HCT116 (cell line): Measurements from ENCODE around the gene ZNF800. TPM values are rescaled to one million over a fixed set of nuclear protein-coding genes. Genes with fewer than 3 reads are reported as not detected.

Source experiments
- ATAC-seq: fragments of 200-7000 bp; cut with Tn5 transposase; 2 replicates; pipeline ENCODE4 v1.9.1; 2020; ENCODE audit warnings: mild to moderate bottlenecking, moderate library complexity
- BruUV-seq: library from RNA; stranded (reverse); fragments of 400-500 nt; replicated peaks from 2 replicates; lab custom pipeline; 2021; lab: Mats Ljungman, UMichigan
- CTCF ChIA-PET: fragments of 300-600 bp; sonication (Branson Sonifier 250); formaldehyde crosslinking; loops from one replicate; lab custom pipeline; 2021; ENCODE audit warnings: antibody characterized with exemption; lab: Charles Lee
- POLR2A ChIA-PET: fragments of 300-600, 350-600 bp; sonication (Branson Sonifier 250); formaldehyde crosslinking; loops from one replicate; lab custom pipeline; 2021; ENCODE audit warnings: antibody characterized with exemption; lab: Charles Lee
- RAD21 ChIA-PET, 2 experiments: fragments of 300-600 bp; sonication (Branson Sonifier 250); formaldehyde crosslinking; loops; one replicate each; lab custom pipeline; 2023; ENCODE audit warnings: low total read pairs in 2 of 2; ENCODE audit not compliant: uncharacterized antibody in 2 of 2, unreplicated experiment in 2 of 2, low non-redundant PET in 1 of 2; lab: Charles Lee
- DNase-seq: peaks from one replicate; pipeline ENCODE4 v3.0.0-alpha.2; 2010; ENCODE audit warnings: low read depth, low spot score
- H2AFZ ChIP-seq: fragments of 200-600 bp; shearing (Covaris generic), sonication (generic); 2 replicates; pipeline ENCODE4 v1.6.1; 2017; ENCODE audit warnings: low read depth, mixed run types, mixed read lengths, antibody characterized with exemption, low read length; ENCODE audit not compliant: poor library complexity, severe bottlenecking
- H3K27ac ChIP-seq: 2 replicates; pipeline ENCODE4 v1.5.1; 2012; ENCODE audit warnings: low read depth, low read length
- H3K27me3 ChIP-seq: fragments of 200-600 bp; sonication (generic); 2 replicates; pipeline ENCODE4 v1.6.1; 2016; ENCODE audit warnings: mixed run types, low read length, mixed read lengths; ENCODE audit not compliant: insufficient read depth
- H3K36me3 ChIP-seq, 2 experiments: fragments of 200-500 bp in 1 of 2; fragments of 200-600 bp in 1 of 2; sonication (Bioruptor generic) in 1 of 2; sonication (generic) in 1 of 2; 2 replicates each; pipeline versions ENCODE4 v1.5.1 to v1.6.1; 2014 to 2016; ENCODE audit warnings: low read length in 2 of 2, inconsistent platforms in 1 of 2, mixed read lengths in 1 of 2, mixed run types in 1 of 2; ENCODE audit not compliant: insufficient read depth in 2 of 2, control insufficient read depth in 1 of 2
- H3K4me1 ChIP-seq, 2 experiments: fragments of 200-600 bp in 1 of 2; sonication (generic) in 1 of 2; 2 replicates each; pipeline versions ENCODE4 v1.5.1 to v1.6.1; 2012 to 2017; ENCODE audit warnings: low read length in 2 of 2, inconsistent platforms in 1 of 2, mild to moderate bottlenecking in 1 of 2, mixed read lengths in 1 of 2, mixed run types in 1 of 2, moderate library complexity in 1 of 2; ENCODE audit not compliant: insufficient read depth in 2 of 2, control insufficient read depth in 1 of 2
- H3K4me2 ChIP-seq: fragments of 200-600 bp; sonication (generic); 2 replicates; pipeline ENCODE4 v1.6.1; 2017; ENCODE audit warnings: mixed run types, low read length, mixed read lengths
- H3K4me3 ChIP-seq, 2 experiments: fragments of 200-600 bp in 1 of 2; sonication (generic) in 1 of 2; replicated peaks in 1 of 2; 2 replicates each; pipeline ENCODE4 v1.5.1; 2011 to 2016; ENCODE audit warnings: low read length in 2 of 2, control low read depth in 1 of 2, low read depth in 1 of 2, mild to moderate bottlenecking in 1 of 2, mixed read lengths in 1 of 2, mixed run types in 1 of 2
- H3K79me2 ChIP-seq: fragments of 200-600 bp; sonication (generic); 2 replicates; pipeline ENCODE4 v1.6.1; 2017; ENCODE audit warnings: mild to moderate bottlenecking, mixed run types, low read length, moderate library complexity, mixed read lengths; ENCODE audit not compliant: insufficient read depth
- H3K9ac ChIP-seq: fragments of 200-600 bp; sonication (generic); 2 replicates; pipeline ENCODE4 v1.6.1; 2016; ENCODE audit warnings: low read length, mixed read lengths
- H3K9me2 ChIP-seq: fragments of 200-600 bp; sonication (generic), shearing (Covaris generic); 2 replicates; pipeline ENCODE4 v1.6.1; 2017; ENCODE audit warnings: mixed run types, mild to moderate bottlenecking, moderate library complexity; ENCODE audit not compliant: insufficient read depth
- H3K9me3 ChIP-seq, 2 experiments: fragments of 200-500 bp in 1 of 2; fragments of 200-600 bp in 1 of 2; sonication (Bioruptor generic) in 1 of 2; sonication (generic) in 1 of 2; 2 replicates each; pipeline ENCODE4 v1.6.1; 2014 to 2017; ENCODE audit warnings: low read length in 2 of 2, mixed read lengths in 2 of 2, inconsistent platforms in 1 of 2, low read depth in 1 of 2, mild to moderate bottlenecking in 1 of 2, mixed run types in 1 of 2, moderate library complexity in 1 of 2; ENCODE audit not compliant: control insufficient read depth in 1 of 2, insufficient read depth in 1 of 2
- H4K20me1 ChIP-seq: fragments of 200-600 bp; sonication (generic), shearing (Covaris generic); 2 replicates; pipeline ENCODE4 v1.6.1; 2017; ENCODE audit warnings: mixed run types, mild to moderate bottlenecking, moderate library complexity; ENCODE audit not compliant: insufficient read depth
- CBX3 ChIP-seq: IDR thresholded peaks from 2 replicates; pipeline ENCODE4 v1.6.1; 2012; ENCODE audit warnings: low read depth
- ELF1 ChIP-seq: IDR thresholded peaks from 2 replicates; pipeline ENCODE4 v1.6.1; 2012; ENCODE audit warnings: low read depth, borderline replicate concordance
- EZH2 ChIP-seq: fragments of 200-600 bp; sonication (generic); IDR thresholded peaks from 2 replicates; pipeline ENCODE4 v1.6.1; 2017; ENCODE audit warnings: antibody characterized with exemption, mixed run types
- JUND ChIP-seq: IDR thresholded peaks from 2 replicates; pipeline ENCODE4 v1.6.1; 2012
- POLR2A ChIP-seq: IDR thresholded peaks from 2 replicates; pipeline ENCODE4 v1.7.0; 2011; ENCODE audit warnings: borderline replicate concordance; ENCODE audit not compliant: insufficient read depth, insufficient read length; ENCODE audit errors: extremely low read depth
- RAD21 ChIP-seq: IDR thresholded peaks from 2 replicates; pipeline ENCODE4 v1.6.1; 2012; ENCODE audit warnings: low read depth, mild to moderate bottlenecking
- SIN3A ChIP-seq: IDR thresholded peaks from 2 replicates; pipeline ENCODE4 v1.6.1; 2012; ENCODE audit warnings: low read depth
- SP1 ChIP-seq: IDR thresholded peaks from 2 replicates; pipeline ENCODE4 v1.6.1; 2012; ENCODE audit warnings: low read depth
- SRF ChIP-seq: IDR thresholded peaks from 2 replicates; pipeline ENCODE4 v1.6.1; 2012; ENCODE audit warnings: low read depth
- TCF7L2 ChIP-seq: IDR thresholded peaks from 2 replicates; pipeline ENCODE4 v1.7.0; 2011; ENCODE audit warnings: borderline replicate concordance, inconsistent platforms; ENCODE audit not compliant: insufficient read depth, insufficient read length; ENCODE audit errors: extremely low read depth
- YY1 ChIP-seq: IDR thresholded peaks from 2 replicates; pipeline ENCODE4 v1.6.1; 2011; ENCODE audit warnings: low read length, low read depth, moderate library complexity, mild to moderate bottlenecking; ENCODE audit not compliant: insufficient replicate concordance; ENCODE audit errors: extremely low read depth
- ZFX ChIP-seq: fragments of 450-650 bp; IDR thresholded peaks from 2 replicates; pipeline ENCODE4 v1.6.1; 2017
- ZNF274 ChIP-seq: fragments of 200-500 bp; sonication (Bioruptor generic); IDR thresholded peaks from 2 replicates; pipeline ENCODE4 v1.6.1; 2014; ENCODE audit warnings: mild to moderate bottlenecking, low read depth, low read length, inconsistent platforms
- intact Hi-C: fragments of 100-400 bp; cut with micrococcal nuclease; formaldehyde crosslinking; loops from 2 replicates; pipeline ENCODE4 v1.10.0; 2022
- total RNA-seq: library from RNA; stranded (reverse); gene quantifications from one replicate; pipeline ENCODE4 v1.2.1, GENCODE V29; 2021; ENCODE audit not compliant: unreplicated experiment
- TF ChIP-seq, protein P1 (sequence below): IDR thresholded peaks from 2 replicates; pipeline ENCODE4 v1.6.1; 2012
- TF ChIP-seq, protein P2 (sequence below): IDR thresholded peaks from 2 replicates; pipeline ENCODE4 v1.6.1; 2011; ENCODE audit warnings: mild to moderate bottlenecking, low read length, moderate library complexity; ENCODE audit not compliant: insufficient replicate concordance; ENCODE audit errors: extremely low read depth

The ZNF800 gene
- total RNA-seq, 1 experiment from 2014 or later = 30.9 TPM

DNA sequence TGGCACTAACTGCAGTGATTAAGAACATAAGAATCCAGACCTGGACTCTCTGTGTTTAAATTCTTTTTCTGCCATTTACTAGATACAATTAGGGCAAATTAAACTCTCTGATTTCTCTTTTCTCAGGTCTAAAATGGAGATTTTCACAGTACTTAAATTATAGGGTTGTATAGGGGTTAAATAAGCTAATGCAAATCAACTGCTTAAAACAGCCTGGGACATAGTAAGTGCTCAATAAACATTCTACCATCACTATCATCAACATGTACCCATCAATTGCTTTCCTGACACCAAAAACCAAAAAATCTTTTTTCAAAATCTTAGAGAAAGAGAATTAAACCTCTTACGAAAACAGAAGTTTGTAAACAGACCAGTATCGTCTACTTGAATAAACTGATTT is 4.5 kb downstream of the ZNF800 start:
- RAD21 ChIA-PET = no interaction called here
- intact Hi-C loops = no loop called here
- ATAC-seq (no peak), DNase-seq (no peak)
- POLR2A ChIA-PET = no interaction called here
- CTCF ChIA-PET = no interaction called here
- TF ChIP-seq SIN3A (no peak), SP1 (no peak), ZFX (no peak), ELF1 (no peak), RAD21 (no peak), ZNF274 (no peak), YY1 (no peak), TCF7L2 (no peak)
- TF ChIP-seq, protein P1, sequence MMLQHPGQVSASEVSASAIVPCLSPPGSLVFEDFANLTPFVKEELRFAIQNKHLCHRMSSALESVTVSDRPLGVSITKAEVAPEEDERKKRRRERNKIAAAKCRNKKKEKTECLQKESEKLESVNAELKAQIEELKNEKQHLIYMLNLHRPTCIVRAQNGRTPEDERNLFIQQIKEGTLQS = no peak
- Histone ChIP-seq H3K27ac (no peak overlapping the region), H3K9me3 (no peaks in the 10 kb centered on the region), H3K4me1 (peaks cover 4 to 22% of the 10 kb centered on the region in 2 experiments), H2AFZ (no peak overlapping the region), H3K79me2 (peaks cover 92% of the 10 kb centered on the region), H3K27me3 (no peaks in the 10 kb centered on the region), H3K9me2 (no peaks in the 10 kb centered on the region), H4K20me1 (peaks cover 7% of the 10 kb centered on the region; the same call in 1 of the 2 replicates), H3K36me3 (peaks cover 11 to 18% of the 10 kb centered on the region in 2 experiments), H3K4me2 (no peak overlapping the region), H3K4me3 (no peak overlapping the region), H3K9ac (no peak overlapping the region)
- no TSS peak for BruUV-seq

DNA sequence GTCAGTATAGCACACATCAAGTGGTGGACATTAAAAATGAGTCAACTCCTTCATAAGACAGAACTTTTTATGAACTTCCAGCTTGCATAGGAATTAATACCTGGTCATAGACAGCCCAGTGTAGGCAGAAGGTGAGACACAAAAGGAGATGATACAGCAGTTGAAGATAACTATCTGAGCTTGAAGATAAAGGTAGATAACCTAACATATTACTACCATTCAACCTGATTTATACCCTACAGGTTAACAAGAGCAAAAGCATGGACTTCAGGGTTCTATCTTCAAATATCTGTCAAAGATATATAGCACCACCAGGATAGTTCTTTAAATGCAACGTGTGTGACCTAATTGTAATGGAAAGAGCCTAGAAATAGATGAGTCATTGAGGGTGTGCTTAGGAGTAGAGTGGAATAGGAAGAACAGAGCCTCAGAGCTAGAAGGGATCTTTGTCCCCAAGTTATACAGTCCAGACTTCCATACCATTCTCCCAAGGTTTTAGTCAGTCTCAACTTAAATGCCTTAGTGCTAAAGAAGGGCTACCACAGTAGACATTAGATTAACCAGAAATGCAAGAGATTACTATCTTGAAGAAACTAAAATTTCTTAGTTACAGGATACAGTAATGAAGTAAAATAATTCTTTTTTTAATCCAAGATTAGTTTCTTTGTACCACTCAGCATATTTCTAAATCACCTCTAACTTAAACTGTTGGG is 9.2 kb downstream of the ZNF800 start:
- H3K36me3 ChIP-seq = peaks cover 4 to 6% of the 10 kb centered on the region in 2 experiments; a peak in 3 of 4 replicates
- no peaks in the 10 kb centered on the region for H3K27me3 ChIP-seq
- ChIA-PET POLR2A (interaction anchor here (1.0 kb wide), 1 partner anchor 9 kb away, joined by 6 read pairs; the partner anchor contains the start of gene ZNF800), CTCF (no interaction called here), RAD21 (no interaction called here)
- peaks cover 96% of the 10 kb centered on the region for H3K79me2 ChIP-seq
- BruUV-seq = no TSS peak
- H3K9ac ChIP-seq = no peak overlapping the region
- no peak for DNase-seq
- intact Hi-C loops = no loop called here
- H3K9me3 ChIP-seq = no peaks in the 10 kb centered on the region
- peak; percentile 68 for ATAC-seq
- no peaks in the 10 kb centered on the region for H3K9me2 ChIP-seq
- H3K4me3 ChIP-seq = no peak overlapping the region
- H3K4me2 ChIP-seq = peak overlapping the region; percentile 15; the same call in 1 of the 2 replicates
- peaks cover 20% of the 10 kb centered on the region; the same call in 1 of the 2 replicates for H4K20me1 ChIP-seq
- peaks cover 4 to 15% of the 10 kb centered on the region in 2 experiments for H3K4me1 ChIP-seq
- TF ChIP-seq CBX3 = no peak
- TF ChIP-seq, protein P2, sequence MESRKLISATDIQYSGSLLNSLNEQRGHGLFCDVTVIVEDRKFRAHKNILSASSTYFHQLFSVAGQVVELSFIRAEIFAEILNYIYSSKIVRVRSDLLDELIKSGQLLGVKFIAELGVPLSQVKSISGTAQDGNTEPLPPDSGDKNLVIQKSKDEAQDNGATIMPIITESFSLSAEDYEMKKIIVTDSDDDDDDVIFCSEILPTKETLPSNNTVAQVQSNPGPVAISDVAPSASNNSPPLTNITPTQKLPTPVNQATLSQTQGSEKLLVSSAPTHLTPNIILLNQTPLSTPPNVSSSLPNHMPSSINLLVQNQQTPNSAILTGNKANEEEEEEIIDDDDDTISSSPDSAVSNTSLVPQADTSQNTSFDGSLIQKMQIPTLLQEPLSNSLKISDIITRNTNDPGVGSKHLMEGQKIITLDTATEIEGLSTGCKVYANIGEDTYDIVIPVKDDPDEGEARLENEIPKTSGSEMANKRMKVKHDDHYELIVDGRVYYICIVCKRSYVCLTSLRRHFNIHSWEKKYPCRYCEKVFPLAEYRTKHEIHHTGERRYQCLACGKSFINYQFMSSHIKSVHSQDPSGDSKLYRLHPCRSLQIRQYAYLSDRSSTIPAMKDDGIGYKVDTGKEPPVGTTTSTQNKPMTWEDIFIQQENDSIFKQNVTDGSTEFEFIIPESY = no peak
- no peak for TF ChIP-seq EZH2
- peak; percentile 33; the same call in 1 of the 2 replicates for TF ChIP-seq JUND
- TF ChIP-seq SRF = no peak
- TF ChIP-seq POLR2A = no peak
- no peak overlapping the region for H2AFZ ChIP-seq
- H3K27ac ChIP-seq = no peak overlapping the region
